Activated CD4-positive, alpha-beta T cell treated with anti-CD3 and anti-CD28 coated beads, Interleukin-10, Interleukin-2, amounts not matched to agents 100 ng/mL and 50 ng/mL, durations not matched to agents 16 hours and 8 hours (primary cell): ENCODE measurements around the gene TYK2.

Experiments used
- DNase-seq: peaks from one replicate; pipeline ENCODE4 v3.0.0-alpha.2; 2020

Gene TYK2

GRCh38 chr19:10305139-10305806 lies 75.1 kb downstream of the TYK2 start:
- no peak for DNase-seq
